ENCODE data around the gene DIAPH2. TPM values are rescaled to one million over a fixed set of nuclear protein-coding genes. Genes with fewer than 3 reads are reported as not detected.

DIAPH2 gene
- total RNA-seq, 1 experiment from 2014 or later = 0.89 TPM

- Histone ChIP-seq H4K20me1 (ENCODE audit: insufficient read depth, low read depth, low read length) (no peaks in the 10 kb centered on the region), H3K4me2 (ENCODE audit: low read depth, low read length, poor library complexity, severe bottlenecking) (no peak overlapping the region), H3K4me1 (ENCODE audit: low read length) (no peaks in the 10 kb centered on the region), H3K9me3 (ENCODE audit: low read length) (no peaks in the 10 kb centered on the region), H3K4me3 (ENCODE audit: low read length) (no peak overlapping the region), H3K9me2 (replicated peaks; ENCODE audit: insufficient read depth, low read length) (no peaks in the 10 kb centered on the region), H2AFZ (ENCODE audit: low read length) (no peak overlapping the region), H3K27me3 (ENCODE audit: low read length) (no peaks in the 10 kb centered on the region), H3K27ac (ENCODE audit: low read length) (no peak overlapping the region), H3K9ac (ENCODE audit: low read length) (no peak overlapping the region), H3K36me3 (ENCODE audit: insufficient read depth, low read length) (no peaks in the 10 kb centered on the region), H3K79me2 (ENCODE audit: low read length) (no peaks in the 10 kb centered on the region)
- DNase-seq = no peak
Observed at GRCh38 chrX:97189668-97190067, 505.0 kb downstream of the DIAPH2 start.

- no peaks in the 10 kb centered on the region for H4K20me1 ChIP-seq (ENCODE audit: insufficient read depth, low read depth, low read length)
- no peak for DNase-seq
- H3K9ac ChIP-seq (ENCODE audit: low read length) = no peak overlapping the region
- no peak overlapping the region for H3K4me3 ChIP-seq (ENCODE audit: low read length)
- H3K79me2 ChIP-seq (ENCODE audit: low read length) = no peaks in the 10 kb centered on the region
- no peak overlapping the region for H2AFZ ChIP-seq (ENCODE audit: low read length)
- H3K9me2 ChIP-seq (replicated peaks; ENCODE audit: insufficient read depth, low read length) = no peaks in the 10 kb centered on the region
- H3K27ac ChIP-seq (ENCODE audit: low read length) = no peak overlapping the region
- no peaks in the 10 kb centered on the region for H3K9me3 ChIP-seq (ENCODE audit: low read length)
- H3K36me3 ChIP-seq (ENCODE audit: insufficient read depth, low read length) = no peaks in the 10 kb centered on the region
- H3K27me3 ChIP-seq (ENCODE audit: low read length) = no peaks in the 10 kb centered on the region
- no peak overlapping the region for H3K4me2 ChIP-seq (ENCODE audit: low read depth, low read length, poor library complexity, severe bottlenecking)
- H3K4me1 ChIP-seq (ENCODE audit: low read length) = no peaks in the 10 kb centered on the region
Observed at GRCh38 chrX:97199501-97199900, 514.9 kb downstream of the DIAPH2 start.

- DNase-seq = no peak
- Histone ChIP-seq H2AFZ (ENCODE audit: low read length) (no peak overlapping the region), H3K27ac (ENCODE audit: low read length) (no peak overlapping the region), H3K79me2 (ENCODE audit: low read length) (no peaks in the 10 kb centered on the region), H3K36me3 (ENCODE audit: insufficient read depth, low read length) (no peaks in the 10 kb centered on the region), H3K9ac (ENCODE audit: low read length) (no peak overlapping the region), H3K4me1 (ENCODE audit: low read length) (no peaks in the 10 kb centered on the region), H3K9me3 (ENCODE audit: low read length) (no peaks in the 10 kb centered on the region), H3K27me3 (ENCODE audit: low read length) (no peaks in the 10 kb centered on the region), H4K20me1 (ENCODE audit: insufficient read depth, low read depth, low read length) (no peaks in the 10 kb centered on the region), H3K4me2 (ENCODE audit: low read depth, low read length, poor library complexity, severe bottlenecking) (no peak overlapping the region), H3K9me2 (replicated peaks; ENCODE audit: insufficient read depth, low read length) (no peaks in the 10 kb centered on the region), H3K4me3 (ENCODE audit: low read length) (no peak overlapping the region)
Observed at GRCh38 chrX:97200454-97200853, 515.8 kb downstream of the DIAPH2 start.

GRCh38 chrX:97210501-97210900 lies 525.9 kb downstream of the DIAPH2 start:
- Histone ChIP-seq H2AFZ (ENCODE audit: low read length) (no peak overlapping the region), H3K79me2 (ENCODE audit: low read length) (no peaks in the 10 kb centered on the region)
- no peak for DNase-seq

GRCh38 chrX:97211070-97211469 lies 526.4 kb downstream of the DIAPH2 start:
- DNase-seq = no peak
- H3K4me3 ChIP-seq (ENCODE audit: low read length) = no peak overlapping the region
- H3K9ac ChIP-seq (ENCODE audit: low read length) = no peak overlapping the region

More at GRCh38 chrX:97210501-97210900, 525.9 kb downstream of the DIAPH2 start:
- Histone ChIP-seq H3K27me3 (ENCODE audit: low read length) (no peaks in the 10 kb centered on the region), H3K4me1 (ENCODE audit: low read length) (peaks cover 10% of the 10 kb centered on the region), H3K9me3 (ENCODE audit: low read length) (no peaks in the 10 kb centered on the region), H3K27ac (ENCODE audit: low read length) (no peak overlapping the region), H3K4me3 (ENCODE audit: low read length) (no peak overlapping the region), H3K9ac (ENCODE audit: low read length) (no peak overlapping the region), H3K9me2 (replicated peaks; ENCODE audit: insufficient read depth, low read length) (no peaks in the 10 kb centered on the region), H4K20me1 (ENCODE audit: insufficient read depth, low read depth, low read length) (no peaks in the 10 kb centered on the region), H3K36me3 (ENCODE audit: insufficient read depth, low read length) (no peaks in the 10 kb centered on the region), H3K4me2 (ENCODE audit: low read depth, low read length, poor library complexity, severe bottlenecking) (no peak overlapping the region)

GRCh38 chrX:97215186-97215585 lies 530.5 kb downstream of the DIAPH2 start:
- no peak for DNase-seq
- Histone ChIP-seq H3K36me3 (ENCODE audit: insufficient read depth, low read length) (no peaks in the 10 kb centered on the region), H3K27me3 (ENCODE audit: low read length) (no peaks in the 10 kb centered on the region), H3K9me2 (replicated peaks; ENCODE audit: insufficient read depth, low read length) (no peaks in the 10 kb centered on the region), H3K79me2 (ENCODE audit: low read length) (no peaks in the 10 kb centered on the region), H3K4me1 (ENCODE audit: low read length) (peaks cover 15% of the 10 kb centered on the region), H3K9me3 (ENCODE audit: low read length) (no peaks in the 10 kb centered on the region), H4K20me1 (ENCODE audit: insufficient read depth, low read depth, low read length) (no peaks in the 10 kb centered on the region), H3K4me3 (ENCODE audit: low read length) (no peak overlapping the region), H2AFZ (ENCODE audit: low read length) (no peak overlapping the region), H3K27ac (ENCODE audit: low read length) (no peak overlapping the region), H3K4me2 (ENCODE audit: low read depth, low read length, poor library complexity, severe bottlenecking) (no peak overlapping the region), H3K9ac (ENCODE audit: low read length) (no peak overlapping the region)

More at GRCh38 chrX:97211070-97211469, 526.4 kb downstream of the DIAPH2 start:
- Histone ChIP-seq H4K20me1 (ENCODE audit: insufficient read depth, low read depth, low read length) (no peaks in the 10 kb centered on the region), H3K36me3 (ENCODE audit: insufficient read depth, low read length) (no peaks in the 10 kb centered on the region), H2AFZ (ENCODE audit: low read length) (no peak overlapping the region), H3K79me2 (ENCODE audit: low read length) (no peaks in the 10 kb centered on the region), H3K9me2 (replicated peaks; ENCODE audit: insufficient read depth, low read length) (no peaks in the 10 kb centered on the region), H3K27ac (ENCODE audit: low read length) (no peak overlapping the region), H3K4me2 (ENCODE audit: low read depth, low read length, poor library complexity, severe bottlenecking) (no peak overlapping the region), H3K4me1 (ENCODE audit: low read length) (peaks cover 10% of the 10 kb centered on the region), H3K27me3 (ENCODE audit: low read length) (no peaks in the 10 kb centered on the region), H3K9me3 (ENCODE audit: low read length) (no peaks in the 10 kb centered on the region)

- Histone ChIP-seq H3K27me3 (ENCODE audit: low read length) (no peaks in the 10 kb centered on the region), H3K9ac (ENCODE audit: low read length) (no peak overlapping the region), H3K4me2 (ENCODE audit: low read depth, low read length, poor library complexity, severe bottlenecking) (no peak overlapping the region), H3K79me2 (ENCODE audit: low read length) (no peaks in the 10 kb centered on the region), H3K9me3 (ENCODE audit: low read length) (no peaks in the 10 kb centered on the region), H2AFZ (ENCODE audit: low read length) (no peak overlapping the region), H3K4me3 (ENCODE audit: low read length) (no peak overlapping the region), H4K20me1 (ENCODE audit: insufficient read depth, low read depth, low read length) (no peaks in the 10 kb centered on the region), H3K9me2 (replicated peaks; ENCODE audit: insufficient read depth, low read length) (no peaks in the 10 kb centered on the region), H3K27ac (ENCODE audit: low read length) (no peak overlapping the region), H3K4me1 (ENCODE audit: low read length) (peaks cover 17% of the 10 kb centered on the region), H3K36me3 (ENCODE audit: insufficient read depth, low read length) (no peaks in the 10 kb centered on the region)
- DNase-seq = no peak
Observed at GRCh38 chrX:97224148-97224547, 539.5 kb downstream of the DIAPH2 start.

- Histone ChIP-seq H3K4me1 (ENCODE audit: low read length) (peaks cover 21% of the 10 kb centered on the region), H3K4me2 (ENCODE audit: low read depth, low read length, poor library complexity, severe bottlenecking) (peak overlapping the region; percentile 54), H3K36me3 (ENCODE audit: insufficient read depth, low read length) (no peaks in the 10 kb centered on the region), H3K9ac (ENCODE audit: low read length) (no peak overlapping the region), H3K27ac (ENCODE audit: low read length) (peak overlapping the region; percentile 60; the same call in 1 of the 2 replicates), H3K27me3 (ENCODE audit: low read length) (no peaks in the 10 kb centered on the region), H3K9me3 (ENCODE audit: low read length) (no peaks in the 10 kb centered on the region), H4K20me1 (ENCODE audit: insufficient read depth, low read depth, low read length) (no peaks in the 10 kb centered on the region), H3K79me2 (ENCODE audit: low read length) (no peaks in the 10 kb centered on the region), H3K9me2 (replicated peaks; ENCODE audit: insufficient read depth, low read length) (no peaks in the 10 kb centered on the region), H2AFZ (ENCODE audit: low read length) (no peak overlapping the region), H3K4me3 (ENCODE audit: low read length) (no peak overlapping the region)
- no peak for DNase-seq
Observed at GRCh38 chrX:97229318-97229717, 544.7 kb downstream of the DIAPH2 start.

GRCh38 chrX:97230948-97231347 lies 546.3 kb downstream of the DIAPH2 start:
- Histone ChIP-seq H3K4me3 (ENCODE audit: low read length) (no peak overlapping the region), H3K36me3 (ENCODE audit: insufficient read depth, low read length) (no peaks in the 10 kb centered on the region), H3K4me1 (ENCODE audit: low read length) (peaks cover 28% of the 10 kb centered on the region), H2AFZ (ENCODE audit: low read length) (no peak overlapping the region), H3K79me2 (ENCODE audit: low read length) (no peaks in the 10 kb centered on the region), H3K9me3 (ENCODE audit: low read length) (no peaks in the 10 kb centered on the region), H4K20me1 (ENCODE audit: insufficient read depth, low read depth, low read length) (no peaks in the 10 kb centered on the region), H3K4me2 (ENCODE audit: low read depth, low read length, poor library complexity, severe bottlenecking) (no peak overlapping the region), H3K9me2 (replicated peaks; ENCODE audit: insufficient read depth, low read length) (no peaks in the 10 kb centered on the region), H3K9ac (ENCODE audit: low read length) (no peak overlapping the region), H3K27me3 (ENCODE audit: low read length) (no peaks in the 10 kb centered on the region), H3K27ac (ENCODE audit: low read length) (no peak overlapping the region)
- DNase-seq = no peak
